H1 (cell line): Measurements from ENCODE around the gene ACTL9. TPM values are rescaled to one million over a fixed set of nuclear protein-coding genes. Genes with fewer than 3 reads are reported as not detected.

Experiments used
- polyA plus RNA-seq, 7 experiments: library from polyadenylated mRNA; depleted of rRNA in 3 of 7; stranded (reverse) in 5 of 7; unstranded in 2 of 7; fragments of >200 nt in 5 of 7; fragments of 200-250 nt in 2 of 7; gene quantifications; 1 replicate in 5 of 7; 2 replicates in 1 of 7; 4 replicates in 1 of 7; pipeline versions ENCODE4 v1.2.1 to v1.2.3, GENCODE V29; 2011 to 2013; ENCODE audit warnings: missing spikeins in 2 of 7, mixed read lengths in 2 of 7
- total RNA-seq: library from RNA; stranded (reverse); fragmentation: NEBNext Ultra II Directional; extraction: Animal tissue kit (Norgen Biotek cat#: 25700); gene quantifications from 2 replicates; pipeline ENCODE4 v1.2.1, GENCODE V29; 2021

The ACTL9 gene
- total and polyA plus RNA-seq, 2 of the 8 experiments (the other 6 are each of a cell fraction or from before 2014, with no cell fraction given): not detected

Other genes with a start within 250 kb of the ACTL9 start
- gene PRAM1, start 196.2 kb downstream of the ACTL9 start, total RNA-seq: 0.23 and 0.43 TPM in 2 replicates
- gene PRAM1, start 196.2 kb downstream of the ACTL9 start, polyA plus RNA-seq (2011; rRNA removed): 0.06 and 0.17 TPM in 2 replicates
- gene ZNF414, start 184.6 kb downstream of the ACTL9 start, total RNA-seq: 23.6 and 26.8 TPM in 2 replicates
- gene ZNF414, start 184.6 kb downstream of the ACTL9 start, polyA plus RNA-seq (2011; rRNA removed): 9.7 and 21.4 TPM in 2 replicates
- gene MYO1F, start 121.4 kb downstream of the ACTL9 start, total RNA-seq: 2.2 and 4.6 TPM in 2 replicates
- gene MYO1F, start 121.4 kb downstream of the ACTL9 start, polyA plus RNA-seq (2011; rRNA removed): 1.4 and 3.1 TPM in 2 replicates
- 14.0 and 17.4 TPM in 2 replicates for gene ADAMTS10, start 88.1 kb downstream of the ACTL9 start, total RNA-seq
- 6.9 and 16.1 TPM in 2 replicates for gene ADAMTS10, start 88.1 kb downstream of the ACTL9 start, polyA plus RNA-seq (2011; rRNA removed)
- gene NFILZ, start 68.2 kb downstream of the ACTL9 start, total RNA-seq: not detected in 2 replicates
- gene NFILZ, start 68.2 kb downstream of the ACTL9 start, polyA plus RNA-seq (2011; rRNA removed): not detected in 2 replicates
- not detected in 2 replicates for gene OR2Z1, start 22.8 kb upstream of the ACTL9 start, total RNA-seq
- not detected in 2 replicates for gene OR2Z1, start 22.8 kb upstream of the ACTL9 start, polyA plus RNA-seq (2011; rRNA removed)
- 4.3 and 4.6 TPM in 2 replicates for gene ZNF558, start 133.5 kb upstream of the ACTL9 start, total RNA-seq
- 14.3 and 17.4 TPM in 2 replicates for gene ZNF558, start 133.5 kb upstream of the ACTL9 start, polyA plus RNA-seq (2011; rRNA removed)
- gene MBD3L1, start 133.6 kb upstream of the ACTL9 start, total RNA-seq: not detected in 2 replicates
- not detected in 2 replicates for gene MBD3L1, start 133.6 kb upstream of the ACTL9 start, polyA plus RNA-seq (2011; rRNA removed)